Brain microvascular endothelial cell (primary cell): Measurements from ENCODE around the gene ST6GALNAC6.
A peak's percentile ranks its signal among the peaks of the same experiment; 100 is the strongest.

ENCODE experiments used
- DNase-seq: peaks from one replicate; pipeline ENCODE4 v3.0.0-alpha.2; 2020
- H3K27ac ChIP-seq: fragments of 250-450 bp; sonication (Bioruptor Pico); 2 replicates; pipeline ENCODE4 v1.5.1; 2020; ENCODE audit warnings: mild to moderate bottlenecking, moderate library complexity
- H3K27me3 ChIP-seq: fragments of 250-450 bp; sonication (Bioruptor Pico); replicated peaks from 2 replicates; pipeline ENCODE4 v1.5.1; 2020; ENCODE audit warnings: mild to moderate bottlenecking
- H3K36me3 ChIP-seq: fragments of 250-450 bp; sonication (Bioruptor Pico); replicated peaks from 2 replicates; pipeline ENCODE4 v1.5.1; 2020; ENCODE audit warnings: mild to moderate bottlenecking
- H3K4me3 ChIP-seq: 2 replicates; pipeline ENCODE4 v1.5.1; 2011; ENCODE audit warnings: low read depth, mild to moderate bottlenecking, control low read depth, low read length, moderate library complexity
- in situ Hi-C: cut with HindIII; loops from 2 replicates; pipeline ENCODE4 v1.10.0; 2017; ENCODE audit warnings: low sequenced_read_pairs, low pct_ligation_motif_present
- TF ChIP-seq, protein P1 (sequence below): IDR thresholded peaks from 2 replicates; pipeline ENCODE4 v1.5.1; 2011; ENCODE audit warnings: low read depth, mild to moderate bottlenecking, moderate library complexity, low read length, control low read depth, inconsistent platforms; ENCODE audit errors: missing control alignments

The ST6GALNAC6 gene

DNA sequence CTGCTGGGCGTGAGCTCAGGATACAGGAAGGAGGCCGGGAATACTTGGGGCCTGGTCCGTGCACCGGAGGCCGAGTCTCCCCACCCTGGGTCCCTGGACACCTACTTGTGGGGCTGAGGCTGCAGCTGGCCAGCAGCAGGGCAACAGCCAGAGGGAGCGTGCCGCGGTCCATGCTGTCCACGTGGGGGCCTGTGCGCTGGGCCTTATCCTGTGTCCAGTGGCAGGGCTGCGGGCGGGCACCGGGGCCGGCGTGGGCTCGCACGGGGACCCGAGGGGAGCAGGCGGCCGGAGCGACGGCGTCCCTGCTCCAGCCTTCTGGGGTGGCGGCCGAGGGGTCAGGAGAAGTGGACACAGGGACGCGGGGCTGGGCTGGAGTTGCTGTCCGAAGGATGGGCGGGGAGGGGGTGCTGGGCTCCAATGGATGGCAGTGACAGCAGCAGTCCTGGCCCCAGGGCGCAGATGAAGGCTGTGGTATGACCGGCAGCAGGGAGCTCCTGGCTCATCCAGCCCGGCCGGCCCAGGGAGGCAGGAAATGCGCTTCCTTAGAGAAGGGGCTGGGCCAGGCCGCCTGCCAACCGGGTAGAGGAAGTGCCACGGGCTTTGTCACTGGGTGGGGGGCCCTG lies 45.1 kb downstream of the ST6GALNAC6 start, which contains the start of gene ENG:
Gene ENG, minus strand, starts transcription at position 475 of the 623 bp plus-strand sequence. Its CDS starts 303 bp downstream, at position 172.
- no peaks in the 10 kb centered on the region for H3K36me3 ChIP-seq
- TF ChIP-seq, protein P1, sequence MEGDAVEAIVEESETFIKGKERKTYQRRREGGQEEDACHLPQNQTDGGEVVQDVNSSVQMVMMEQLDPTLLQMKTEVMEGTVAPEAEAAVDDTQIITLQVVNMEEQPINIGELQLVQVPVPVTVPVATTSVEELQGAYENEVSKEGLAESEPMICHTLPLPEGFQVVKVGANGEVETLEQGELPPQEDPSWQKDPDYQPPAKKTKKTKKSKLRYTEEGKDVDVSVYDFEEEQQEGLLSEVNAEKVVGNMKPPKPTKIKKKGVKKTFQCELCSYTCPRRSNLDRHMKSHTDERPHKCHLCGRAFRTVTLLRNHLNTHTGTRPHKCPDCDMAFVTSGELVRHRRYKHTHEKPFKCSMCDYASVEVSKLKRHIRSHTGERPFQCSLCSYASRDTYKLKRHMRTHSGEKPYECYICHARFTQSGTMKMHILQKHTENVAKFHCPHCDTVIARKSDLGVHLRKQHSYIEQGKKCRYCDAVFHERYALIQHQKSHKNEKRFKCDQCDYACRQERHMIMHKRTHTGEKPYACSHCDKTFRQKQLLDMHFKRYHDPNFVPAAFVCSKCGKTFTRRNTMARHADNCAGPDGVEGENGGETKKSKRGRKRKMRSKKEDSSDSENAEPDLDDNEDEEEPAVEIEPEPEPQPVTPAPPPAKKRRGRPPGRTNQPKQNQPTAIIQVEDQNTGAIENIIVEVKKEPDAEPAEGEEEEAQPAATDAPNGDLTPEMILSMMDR: peak; percentile 39
- in situ Hi-C loops: loop anchor here (25.0 kb wide), 1 partner anchor 92 kb away; no protein-coding TSS in a partner anchor
- H3K27me3 ChIP-seq: no peaks in the 10 kb centered on the region
- H3K4me3 ChIP-seq: peak within 1 kb of the TSS; percentile 76
- H3K27ac ChIP-seq: peak within 1 kb of the TSS; percentile 6
- peak; percentile 44 for DNase-seq

DNA sequence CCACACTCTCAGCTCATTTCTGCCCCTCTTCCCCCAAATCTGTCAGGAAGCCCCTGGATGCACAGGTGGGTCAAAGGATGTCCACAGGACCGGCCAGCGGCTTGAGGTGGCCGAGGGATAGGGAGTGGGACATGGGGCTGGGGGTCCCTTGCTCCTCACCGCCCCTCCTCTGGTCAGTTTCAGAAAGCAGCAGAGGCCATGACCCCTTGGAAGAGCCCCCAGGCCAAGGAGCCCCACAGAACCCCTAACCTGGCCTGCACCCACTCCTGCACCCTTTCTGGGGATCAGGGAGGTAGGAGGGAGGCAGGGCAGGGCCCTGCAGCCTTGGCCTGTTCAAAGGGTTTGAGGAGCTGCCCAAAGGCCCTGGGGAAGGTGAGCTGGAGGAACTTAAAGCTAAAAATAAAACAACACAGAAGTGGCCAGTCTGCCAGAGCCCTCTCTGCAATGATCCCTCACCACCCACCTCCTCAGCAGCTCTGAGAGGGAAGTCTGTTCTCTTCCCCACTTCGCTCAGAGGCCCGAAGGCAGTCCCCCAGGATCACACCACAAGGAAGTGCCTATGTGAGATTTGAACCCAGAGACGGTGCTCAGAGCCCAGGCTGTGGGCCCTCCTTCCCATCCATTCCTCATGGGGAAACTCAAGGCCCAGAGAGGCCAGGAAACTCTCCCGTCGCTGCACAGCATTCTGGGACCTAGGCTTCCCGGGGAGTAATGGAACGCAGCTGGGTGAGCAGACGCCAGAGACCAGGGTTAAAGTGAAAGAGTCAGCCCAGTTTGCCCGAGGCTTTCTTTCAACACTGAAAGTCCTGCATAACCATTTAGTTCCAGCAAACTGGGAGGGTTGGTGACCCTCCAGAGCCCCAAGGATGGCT lies 45.9 kb downstream of the ST6GALNAC6 start:
- H3K36me3 ChIP-seq: peaks cover 4% of the 10 kb centered on the region
- no peak for DNase-seq
- TF ChIP-seq, protein P1: no peak
- peak overlapping the region; percentile 76 for H3K4me3 ChIP-seq
- in situ Hi-C loops: loop anchor here (25.0 kb wide), 1 partner anchor 91 kb away; no protein-coding TSS in a partner anchor
- H3K27me3 ChIP-seq: no peaks in the 10 kb centered on the region
- no peak overlapping the region for H3K27ac ChIP-seq

DNA sequence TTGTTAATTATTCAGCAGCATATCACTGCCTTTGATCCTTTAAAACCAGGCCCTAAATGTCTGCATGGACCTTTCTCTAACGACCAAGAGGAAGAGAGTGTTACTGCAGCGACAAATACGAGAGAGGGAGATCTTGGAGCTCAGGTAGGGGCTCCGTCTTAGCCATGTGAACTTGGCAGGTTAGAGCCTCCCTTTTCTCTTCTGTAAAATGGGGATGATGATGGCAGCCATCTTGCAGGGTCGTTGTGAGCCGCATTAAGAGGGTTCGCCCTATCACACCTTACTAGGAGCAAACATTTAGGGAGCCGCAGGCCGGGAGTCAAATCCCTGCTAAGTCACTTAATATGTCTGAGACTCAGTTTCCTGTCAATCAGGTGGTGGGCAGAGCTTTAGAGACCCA lies 46.6 kb downstream of the ST6GALNAC6 start:
- peaks cover 6% of the 10 kb centered on the region for H3K36me3 ChIP-seq
- no peak for DNase-seq
- in situ Hi-C loops: loop anchor here (25.0 kb wide), 1 partner anchor 91 kb away; no protein-coding TSS in a partner anchor
- H3K27ac ChIP-seq: no peak overlapping the region
- H3K4me3 ChIP-seq: peak overlapping the region; percentile 76
- H3K27me3 ChIP-seq: no peaks in the 10 kb centered on the region
- TF ChIP-seq, protein P1: no peak

DNA sequence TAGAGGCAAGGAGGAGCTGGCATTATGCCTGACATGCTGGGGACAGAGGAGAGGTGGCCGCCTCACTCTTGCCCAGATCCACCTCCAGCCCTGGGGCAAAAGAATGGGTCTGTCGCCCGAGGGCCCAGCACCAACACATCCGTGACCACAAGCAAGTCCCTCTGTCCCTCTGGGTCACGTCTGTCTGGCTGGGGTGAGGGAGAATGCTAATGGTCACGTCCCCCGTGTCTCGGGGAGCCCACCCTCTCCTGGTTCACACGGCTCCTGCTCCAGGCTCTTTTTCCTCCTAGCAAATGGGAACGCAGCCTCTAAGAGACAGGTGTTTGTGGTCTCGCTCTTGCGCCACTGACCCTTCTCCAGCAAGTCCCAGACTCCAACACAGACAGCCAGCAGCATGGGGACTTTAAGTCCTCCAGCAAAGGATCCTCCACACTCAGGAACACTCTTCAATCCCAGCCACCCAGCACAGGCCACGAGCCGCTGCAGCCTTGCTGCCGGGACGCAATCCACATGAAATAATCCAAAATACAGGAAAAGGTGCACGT lies 49.0 kb downstream of the ST6GALNAC6 start:
- H3K27me3 ChIP-seq: no peaks in the 10 kb centered on the region
- no peak overlapping the region for H3K4me3 ChIP-seq
- in situ Hi-C loops: loop anchor here (25.0 kb wide), 1 partner anchor 88 kb away; no protein-coding TSS in a partner anchor
- H3K27ac ChIP-seq: no peak overlapping the region
- TF ChIP-seq, protein P1: no peak
- peaks cover 6% of the 10 kb centered on the region for H3K36me3 ChIP-seq
- DNase-seq: no peak

DNA sequence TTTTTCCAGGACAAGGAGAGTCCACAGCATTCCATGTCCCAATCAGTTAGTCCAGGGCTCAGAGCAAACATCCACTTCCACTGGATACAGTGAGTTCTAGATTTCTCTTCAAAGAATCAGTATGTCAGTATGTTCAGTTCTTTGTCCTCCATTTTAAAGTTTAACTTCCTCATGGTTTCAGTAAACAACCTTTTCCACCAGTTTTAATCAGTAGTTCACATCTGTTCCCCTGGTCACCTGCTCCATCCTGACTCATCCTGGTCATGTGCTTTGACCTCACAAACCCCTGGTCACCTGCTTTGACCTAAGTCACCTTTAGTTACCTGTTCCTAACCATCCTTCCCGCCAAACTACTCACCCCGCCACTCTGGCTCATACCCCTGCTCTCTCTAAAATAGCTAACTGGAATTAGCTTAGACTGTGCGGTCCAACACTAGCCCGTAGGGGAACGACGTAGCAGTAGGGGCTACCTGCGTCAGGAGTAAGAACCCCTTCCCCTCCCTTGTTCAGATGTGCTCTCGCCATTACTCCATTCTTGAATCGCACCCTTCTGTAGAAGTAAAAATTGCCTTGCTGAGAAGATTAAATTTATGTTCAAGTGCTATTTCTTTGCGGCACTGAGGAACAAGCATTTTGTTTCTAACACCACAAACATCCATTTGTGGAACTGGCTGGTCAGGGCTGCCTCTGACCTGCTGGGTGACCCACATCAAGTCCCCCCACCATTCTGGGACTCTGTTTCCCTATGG lies 50.5 kb downstream of the ST6GALNAC6 start:
- TF ChIP-seq, protein P1: no peak

More for the DNA sequence above, 50.5 kb downstream of the ST6GALNAC6 start:
- Histone ChIP-seq H3K4me3 (no peak overlapping the region), H3K27me3 (no peaks in the 10 kb centered on the region), H3K27ac (no peak overlapping the region), H3K36me3 (peaks cover 6% of the 10 kb centered on the region)
- no peak for DNase-seq
- in situ Hi-C loops: no loop called here
